C4-2B (cell line): Measurements from ENCODE around the gene GTPBP3.

Source experiments
- CTCF ChIP-seq: fragments of 450-650 bp; conservative IDR thresholded peaks from 2 replicates; pipeline ENCODE4 v1.5.1; 2017; ENCODE audit warnings: mild to moderate bottlenecking
- ZFX ChIP-seq: fragments of 450-650 bp; IDR thresholded peaks from 2 replicates; pipeline ENCODE4 v1.6.1; 2017

GRCh38 chr19:17302391-17303166, 34.8 kb upstream of the GTPBP3 start:
- no peak for TF ChIP-seq CTCF
- TF ChIP-seq ZFX = no peak
